H1 (cell line): ENCODE measurements around the gene YOD1. TPM values are rescaled to one million over a fixed set of nuclear protein-coding genes. Genes with fewer than 3 reads are reported as not detected.

Source experiments
- ATF2 ChIP-seq: IDR thresholded peaks from 2 replicates; pipeline ENCODE4 v1.6.1; 2012; ENCODE audit warnings: low read length, inconsistent platforms
- BACH1 ChIP-seq: IDR thresholded peaks from 2 replicates; pipeline ENCODE4 v1.6.1; 2012; ENCODE audit warnings: low read length, improper control_type of control experiment
- CEBPB ChIP-seq: IDR thresholded peaks from 2 replicates; pipeline ENCODE4 v1.6.1; 2012; ENCODE audit warnings: low read depth, low read length
- E2F6 ChIP-seq: IDR thresholded peaks from 2 replicates; pipeline ENCODE4 v1.6.1; 2012; ENCODE audit warnings: inconsistent platforms
- EZH2 ChIP-seq: fragments of 200-600 bp; sonication (generic); IDR thresholded peaks from 2 replicates; pipeline ENCODE4 v1.7.1; 2012; ENCODE audit warnings: low read depth, mild to moderate bottlenecking, moderate library complexity, low read length, inconsistent platforms; ENCODE audit not compliant: severe bottlenecking
- FOSL1 ChIP-seq: IDR thresholded peaks from 2 replicates; pipeline ENCODE4 v1.6.1; 2011; ENCODE audit warnings: mild to moderate bottlenecking, low read depth, low read length, moderate library complexity; ENCODE audit not compliant: insufficient read depth
- KDM4A ChIP-seq: IDR thresholded peaks from one replicate; pipeline ENCODE4 v1.7.1; 2012; ENCODE audit warnings: low read depth, mild to moderate bottlenecking, moderate library complexity, low read length, inconsistent platforms; ENCODE audit not compliant: severe bottlenecking
- KDM5A ChIP-seq: fragments of 200-600 bp; IDR thresholded peaks from 2 replicates; pipeline ENCODE4 v1.7.1; 2012; ENCODE audit warnings: mild to moderate bottlenecking, low read length, inconsistent platforms, mixed read lengths
- MAFK ChIP-seq: IDR thresholded peaks from 2 replicates; pipeline ENCODE4 v1.6.1; 2012; ENCODE audit warnings: low read depth, mild to moderate bottlenecking, improper control_type of control experiment, low read length
- NANOG ChIP-seq: IDR thresholded peaks from 2 replicates; pipeline ENCODE4 v1.6.1; 2011; ENCODE audit warnings: low read length, low read depth, mild to moderate bottlenecking, inconsistent platforms; ENCODE audit not compliant: insufficient read depth, poor library complexity, severe bottlenecking
- RBBP5 ChIP-seq: IDR thresholded peaks from 2 replicates; pipeline ENCODE4 v1.7.1; 2012; ENCODE audit warnings: low read depth, mild to moderate bottlenecking, inconsistent platforms, low read length, moderate library complexity, borderline replicate concordance
- RXRA ChIP-seq: IDR thresholded peaks from 2 replicates; pipeline ENCODE4 v1.6.1; 2011; ENCODE audit warnings: low read depth, mild to moderate bottlenecking, low read length, moderate library complexity; ENCODE audit not compliant: insufficient read depth
- SAP30 ChIP-seq: fragments of 300-600 bp; sonication (generic); IDR thresholded peaks from 2 replicates; pipeline ENCODE4 v1.7.1; 2012; ENCODE audit warnings: low read length, moderate library complexity, mild to moderate bottlenecking, inconsistent platforms; ENCODE audit not compliant: insufficient read depth, insufficient replicate concordance
- SIN3A ChIP-seq, 2 experiments: IDR thresholded peaks in 1 of 2; conservative IDR thresholded peaks in 1 of 2; 2 replicates each; pipeline ENCODE4 v1.6.1; 2011 to 2012; ENCODE audit warnings: low read length in 2 of 2, improper control_type of control experiment in 1 of 2, low read depth in 1 of 2, mild to moderate bottlenecking in 1 of 2
- SIX5 ChIP-seq: IDR thresholded peaks from 2 replicates; pipeline ENCODE4 v1.6.1; 2011; ENCODE audit warnings: mild to moderate bottlenecking, low read depth, low read length
- SP1 ChIP-seq: IDR thresholded peaks from 2 replicates; pipeline ENCODE4 v1.6.1; 2011; ENCODE audit warnings: low read depth, low read length
- SP2 ChIP-seq: IDR thresholded peaks from 2 replicates; pipeline ENCODE4 v1.6.1; 2012; ENCODE audit warnings: mild to moderate bottlenecking, low read length, inconsistent platforms
- SP4 ChIP-seq: IDR thresholded peaks from 2 replicates; pipeline ENCODE4 v1.6.1; 2012; ENCODE audit warnings: low read length, inconsistent platforms
- SRF ChIP-seq: IDR thresholded peaks from 2 replicates; pipeline ENCODE4 v1.6.1; 2011; ENCODE audit warnings: mild to moderate bottlenecking, low read depth, low read length, moderate library complexity
- SUZ12 ChIP-seq: fragments of 200-600 bp; sonication (generic); IDR thresholded peaks from 2 replicates; pipeline ENCODE4 v1.6.1; 2012; ENCODE audit warnings: mild to moderate bottlenecking, inconsistent platforms, low read length, moderate library complexity, mixed read lengths
- TAF7 ChIP-seq: optimal IDR thresholded peaks from 2 replicates; pipeline ENCODE3; 2011; ENCODE audit warnings: low read depth, mild to moderate bottlenecking, inconsistent platforms, low read length, moderate library complexity, borderline replicate concordance
- TBP ChIP-seq: IDR thresholded peaks from 2 replicates; pipeline ENCODE4 v1.6.1; 2011; ENCODE audit warnings: low read depth, low read length, improper control_type of control experiment
- polyA plus RNA-seq, 7 experiments: library from polyadenylated mRNA; depleted of rRNA in 3 of 7; stranded (reverse) in 5 of 7; unstranded in 2 of 7; fragments of >200 nt in 5 of 7; fragments of 200-250 nt in 2 of 7; gene quantifications; 1 replicate in 5 of 7; 2 replicates in 1 of 7; 4 replicates in 1 of 7; pipeline versions ENCODE4 v1.2.1 to v1.2.3, GENCODE V29; 2011 to 2013; ENCODE audit warnings: missing spikeins in 2 of 7, mixed read lengths in 2 of 7
- total RNA-seq: library from RNA; stranded (reverse); fragmentation: NEBNext Ultra II Directional; extraction: Animal tissue kit (Norgen Biotek cat#: 25700); gene quantifications from 2 replicates; pipeline ENCODE4 v1.2.1, GENCODE V29; 2021

YOD1 gene
- total and polyA plus RNA-seq, 2 of the 8 experiments (the other 6 are each of a cell fraction or from before 2014, with no cell fraction given), result 1.9 to 11.8 TPM

GRCh38 chr1:207050480-207051190 is 373 bp downstream of the YOD1 start (continued):
- TF ChIP-seq SAP30 (no peak), ATF2 (no peak), RXRA (no peak), NANOG (no peak), RBBP5 (peak; percentile 85; the same call in 1 of the 2 replicates), EZH2 (no peak), TBP (0 out of 2 replicates have a peak, but pooled peaks have one; percentile 27), SIX5 (no peak), SRF (no peak), E2F6 (no peak), SIN3A (conservative IDR thresholded peaks at IDR 0.05 in 1 of 2, IDR thresholded peaks at IDR 0.05 in 1 of 2; ENCODE audit: low read depth in 1 of 2, low read length in 2 of 2) (peak in 1 of 2 experiments; percentile 68; a peak in 1 of 4 replicates), KDM4A (peak; percentile 63), SP1 (no peak), SP4 (no peak), KDM5A (no peak), TAF7 (peak; percentile 22), MAFK (no peak), CEBPB (no peak), BACH1 (no peak), SP2 (no peak), SUZ12 (no peak), FOSL1 (no peak)
